AG20443 (cell line): ENCODE measurements around the gene PKLR.
"Not testable (repeated sequence)": the region's sequence is repeated elsewhere in the genome, so short reads cannot be mapped to it uniquely, and the experiment has no call there.

Experiments used
- DNase-seq: peaks from one replicate; pipeline ENCODE4 v3.0.0; 2012; ENCODE audit warnings: low spot score, mixed read lengths

Gene PKLR

GRCh38 chr1:155254714-155255242, 46.5 kb downstream of the PKLR start:
- peak; percentile 35 for DNase-seq

- DNase-seq, result no peak
Observed at GRCh38 chr1:155254228-155254713, 47.0 kb downstream of the PKLR start.

DNA sequence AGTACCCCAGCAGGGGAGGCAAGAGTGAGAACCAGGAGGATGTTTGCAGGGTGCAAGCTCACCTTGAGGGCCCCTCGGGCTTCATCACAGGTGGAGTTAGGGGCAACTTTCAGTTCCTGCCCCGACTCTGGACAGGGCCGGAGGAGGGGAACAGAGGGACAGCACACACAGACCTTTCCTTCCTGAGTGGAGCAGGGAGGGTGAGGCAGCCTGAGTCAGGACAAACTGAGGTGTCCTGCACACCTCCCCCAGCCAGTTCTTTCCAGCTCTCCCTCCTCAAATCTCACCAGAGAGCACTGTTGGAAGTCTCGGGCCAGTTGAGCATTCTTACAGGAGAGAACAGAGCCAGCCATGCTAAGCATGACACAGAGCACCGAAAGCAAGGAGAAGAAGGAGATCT, 47.4 kb downstream of the PKLR start:
- DNase-seq, result no peak

DNA sequence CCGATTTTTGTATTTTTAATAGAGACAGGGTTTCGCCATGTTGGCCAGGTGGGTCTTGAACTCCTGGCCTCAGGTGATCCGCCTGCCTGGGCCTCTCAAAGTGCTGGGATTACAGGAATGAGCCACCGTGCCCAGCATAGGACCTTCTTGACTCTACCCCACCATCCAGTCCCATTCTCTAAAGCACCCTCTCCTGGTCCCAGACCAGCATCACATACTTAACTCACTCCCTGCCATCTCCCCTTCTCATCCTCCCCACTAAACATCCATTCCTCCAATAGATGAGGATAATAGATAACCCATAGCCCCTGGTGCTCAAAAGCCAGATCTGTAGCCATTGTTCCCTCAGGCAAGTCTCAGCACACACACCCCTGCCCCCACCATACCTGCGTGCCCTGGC, 48.0 kb downstream of the PKLR start:
- DNase-seq, result no peak

- no peak for DNase-seq
Observed at GRCh38 chr1:155251566-155251965, 49.7 kb downstream of the PKLR start.

DNA sequence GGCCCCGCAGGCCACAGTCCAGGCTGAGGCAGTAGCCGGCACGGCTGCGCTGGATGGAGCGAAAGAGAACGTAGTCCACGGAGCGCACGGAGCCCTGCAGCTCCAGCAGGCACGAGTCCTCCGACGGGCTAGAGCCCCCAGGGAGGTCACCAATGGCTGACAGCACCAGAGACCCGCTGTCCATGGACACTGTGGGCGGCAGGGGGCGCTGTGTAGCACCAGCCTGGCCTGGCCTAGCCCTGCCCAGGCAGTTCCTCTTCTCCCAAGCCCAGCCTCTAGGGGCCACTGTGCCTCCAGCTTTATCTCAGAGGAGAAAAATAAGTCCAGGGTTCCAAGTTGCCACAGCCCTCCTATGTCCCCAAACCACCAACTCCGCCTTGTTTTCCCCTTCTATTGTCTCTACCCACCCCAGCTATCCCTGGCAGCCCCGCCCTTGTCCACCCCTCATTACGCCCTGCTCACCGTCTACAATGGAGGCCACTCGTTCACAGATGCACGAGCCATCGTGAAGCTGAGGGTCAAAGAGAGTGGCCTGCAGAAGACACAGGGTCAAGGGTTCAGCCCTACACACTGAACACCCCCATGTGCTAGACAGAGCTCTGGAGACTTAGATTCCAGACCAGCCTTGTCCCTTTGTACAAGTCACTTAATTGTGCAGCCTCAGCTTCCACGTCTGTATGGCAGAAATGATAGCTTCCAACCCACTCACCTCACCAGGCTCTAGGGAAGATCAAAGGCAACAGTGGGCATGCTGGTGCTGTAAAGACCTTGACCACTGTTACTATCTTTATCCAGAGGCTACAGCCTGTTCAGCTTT, 50.4 kb downstream of the PKLR start:
- peak; percentile 95 for DNase-seq

DNA sequence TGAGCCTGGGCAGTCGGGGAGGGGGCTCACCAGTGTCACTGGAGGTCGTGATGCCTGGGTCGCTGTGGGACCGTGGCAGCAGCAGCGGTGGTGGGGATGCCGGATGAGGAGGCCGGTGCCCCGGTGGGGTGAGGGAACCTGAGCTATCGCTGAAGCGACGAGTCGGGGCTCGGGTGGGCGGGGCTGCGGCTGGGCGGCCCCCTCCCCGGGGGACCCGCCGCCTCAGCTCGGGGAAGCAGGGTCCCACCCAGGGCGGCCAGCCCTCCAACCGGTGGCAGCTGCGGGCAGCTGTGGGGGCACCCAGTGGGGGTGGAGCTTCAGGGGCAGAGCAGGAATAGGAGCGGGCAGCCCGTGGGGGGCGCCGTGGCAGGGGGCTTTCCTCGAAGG, 51.0 kb downstream of the PKLR start:
- no peak for DNase-seq

DNA sequence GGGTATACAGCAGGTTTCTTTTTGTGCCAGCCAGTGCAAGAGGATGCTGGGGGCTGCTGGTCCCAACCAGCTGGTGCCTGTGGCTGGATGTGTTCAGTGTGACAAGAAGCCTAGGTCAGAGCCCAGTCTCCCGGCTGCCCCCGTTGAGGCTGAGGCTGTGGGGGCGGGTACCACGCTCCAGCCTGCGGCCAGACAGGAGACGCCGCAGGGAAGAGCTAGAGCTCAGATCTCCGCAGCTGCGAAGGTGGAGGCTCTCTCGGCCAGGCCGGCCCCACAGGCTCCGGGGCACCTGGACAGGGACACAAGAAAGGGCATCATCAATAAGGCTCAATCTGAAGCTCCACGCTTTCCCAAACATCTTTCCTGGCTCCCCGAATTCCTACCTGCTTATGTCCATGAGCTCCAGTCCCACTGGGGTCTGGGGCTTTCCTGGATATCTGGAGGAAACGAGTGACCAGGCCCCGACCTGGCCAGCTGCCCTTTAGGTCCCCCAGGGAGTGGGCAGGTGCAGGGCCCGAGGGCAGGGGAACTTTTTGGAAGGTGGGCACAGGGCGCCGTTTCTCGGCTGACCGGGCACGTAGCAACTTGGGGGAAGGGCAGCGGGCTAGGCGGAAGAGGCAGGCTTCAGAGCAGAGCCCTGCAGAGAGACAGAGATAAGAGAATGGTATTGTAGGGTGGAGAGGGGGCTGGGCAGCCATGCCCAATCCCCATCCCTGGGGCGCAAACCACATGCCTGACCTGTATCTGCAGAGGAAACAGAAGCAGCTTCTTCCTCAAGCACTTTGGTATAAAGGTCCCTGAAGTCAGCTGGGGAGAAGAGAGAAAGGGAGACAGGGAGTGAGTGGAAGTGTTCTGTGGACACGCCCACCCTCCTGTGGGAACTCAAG, 53.3 kb downstream of the PKLR start:
- DNase-seq, result no peak

DNA sequence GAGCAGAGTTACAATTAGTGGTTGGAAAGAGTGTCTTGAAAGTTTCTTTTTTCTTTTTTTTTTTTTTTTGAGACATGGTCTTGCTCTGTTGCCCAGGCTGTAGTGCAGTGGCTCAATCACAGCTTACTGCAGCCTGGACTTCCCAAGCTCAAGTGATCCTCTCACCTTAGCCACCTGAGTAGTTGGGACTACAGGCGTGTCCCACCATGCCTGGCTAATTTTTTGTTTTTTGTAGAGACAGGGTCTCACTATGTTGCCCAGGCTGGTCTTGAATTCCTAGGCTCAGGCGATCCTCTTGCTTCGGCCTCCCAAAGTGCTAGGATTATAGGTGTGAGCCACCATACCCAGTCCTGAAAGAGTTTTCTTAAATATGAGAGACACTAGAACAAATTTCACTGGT, 54.4 kb downstream of the PKLR start:
- not testable (repeated sequence) for DNase-seq

- no peak for DNase-seq
Observed at GRCh38 chr1:155245163-155245524, 56.1 kb downstream of the PKLR start.

- DNase-seq, result peak; percentile 95
Observed at GRCh38 chr1:155244368-155245162, 56.7 kb downstream of the PKLR start.

DNA sequence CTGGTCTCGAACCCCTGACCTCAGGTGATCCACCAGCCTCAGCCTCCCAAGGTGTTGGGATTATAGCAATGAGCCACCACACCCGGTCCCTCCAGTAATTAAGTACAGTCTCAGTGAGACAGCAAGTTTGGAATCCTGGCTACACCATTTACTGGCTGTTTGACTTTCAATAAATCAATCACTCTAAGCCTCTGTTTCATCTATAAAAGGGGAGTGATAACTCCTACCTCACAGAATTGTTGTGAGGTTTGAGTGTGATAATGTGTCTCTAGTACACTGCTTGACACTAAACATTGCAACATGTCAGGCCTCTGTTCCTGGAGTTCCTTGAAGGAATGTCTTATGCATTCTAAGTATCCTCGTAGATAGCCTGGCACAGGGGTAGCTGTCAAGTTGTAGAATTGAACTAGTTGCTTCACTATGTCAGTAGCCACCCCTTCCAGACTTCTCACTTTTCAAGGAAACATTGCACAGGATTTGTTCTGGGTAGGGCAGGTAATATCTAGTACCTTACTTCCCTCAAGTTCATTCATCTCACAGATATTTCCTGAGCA, 58.4 kb downstream of the PKLR start:
- DNase-seq, result no peak

DNA sequence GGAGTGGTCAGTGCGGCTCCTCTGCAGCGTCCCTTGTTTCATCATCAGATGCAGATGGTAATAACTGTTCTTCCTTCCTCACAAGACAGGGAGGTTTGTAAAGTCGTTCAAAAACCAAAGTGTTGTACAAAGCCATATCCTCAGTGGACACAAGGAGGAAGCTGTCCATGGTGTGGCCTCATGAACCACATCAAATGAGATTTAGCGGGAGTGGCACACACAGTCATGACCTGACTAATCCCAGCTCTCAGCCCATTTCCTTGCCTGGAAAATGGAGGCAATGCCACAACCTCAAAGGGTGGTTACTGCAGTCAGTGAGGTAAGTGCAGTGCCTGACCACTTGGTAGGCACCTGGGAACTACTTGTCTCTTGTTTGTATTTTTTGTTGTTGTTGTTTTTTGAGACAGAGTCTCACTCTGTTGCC, 59.4 kb downstream of the PKLR start:
- DNase-seq, result no peak

DNA sequence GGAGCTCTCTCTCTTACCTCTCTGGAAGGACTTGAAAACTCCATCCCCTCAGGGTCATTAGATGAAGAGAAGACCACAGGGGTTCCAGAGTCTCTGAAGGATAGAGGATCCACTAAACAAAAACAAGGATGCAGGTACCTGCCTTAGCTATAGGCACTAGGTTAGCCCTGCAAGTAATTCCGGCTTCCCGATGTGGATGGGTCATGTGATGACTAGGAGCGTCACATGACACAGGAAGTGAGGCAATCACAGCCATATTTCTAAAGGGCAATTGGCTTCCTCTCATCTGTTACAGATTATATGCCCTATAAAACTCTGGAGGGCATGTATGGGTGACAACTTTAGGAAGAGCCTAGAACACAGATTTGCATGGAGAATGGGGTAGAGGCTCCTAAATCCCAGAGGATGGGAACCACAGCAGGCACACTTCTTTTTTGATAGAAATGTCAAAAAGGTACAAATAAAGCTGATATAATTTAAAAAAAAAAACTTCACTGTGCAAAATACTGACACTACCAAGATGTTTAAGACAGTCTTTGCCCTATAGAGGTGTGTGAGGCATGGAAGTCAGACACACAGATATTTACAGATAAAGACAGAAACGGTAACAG, 60.1 kb downstream of the PKLR start:
- DNase-seq, result peak; percentile 75
